ENCODE data around the gene ECPAS.

- TF ChIP-seq MXI1 (conservative IDR thresholded peaks at IDR 0.05; ENCODE audit: poor library complexity, severe bottlenecking): no peak
- TF ChIP-seq CTCF (IDR thresholded peaks at IDR 0.05; ENCODE audit: poor library complexity, severe bottlenecking): no peak
- TF ChIP-seq POLR2AphosphoS5 (IDR thresholded peaks at IDR 0.05): no peak
- no peak for TF ChIP-seq SMC3 (conservative IDR thresholded peaks at IDR 0.05; ENCODE audit: poor library complexity)
- no peak for TF ChIP-seq RAD21 (conservative IDR thresholded peaks at IDR 0.05)
- TF ChIP-seq, protein P1, sequence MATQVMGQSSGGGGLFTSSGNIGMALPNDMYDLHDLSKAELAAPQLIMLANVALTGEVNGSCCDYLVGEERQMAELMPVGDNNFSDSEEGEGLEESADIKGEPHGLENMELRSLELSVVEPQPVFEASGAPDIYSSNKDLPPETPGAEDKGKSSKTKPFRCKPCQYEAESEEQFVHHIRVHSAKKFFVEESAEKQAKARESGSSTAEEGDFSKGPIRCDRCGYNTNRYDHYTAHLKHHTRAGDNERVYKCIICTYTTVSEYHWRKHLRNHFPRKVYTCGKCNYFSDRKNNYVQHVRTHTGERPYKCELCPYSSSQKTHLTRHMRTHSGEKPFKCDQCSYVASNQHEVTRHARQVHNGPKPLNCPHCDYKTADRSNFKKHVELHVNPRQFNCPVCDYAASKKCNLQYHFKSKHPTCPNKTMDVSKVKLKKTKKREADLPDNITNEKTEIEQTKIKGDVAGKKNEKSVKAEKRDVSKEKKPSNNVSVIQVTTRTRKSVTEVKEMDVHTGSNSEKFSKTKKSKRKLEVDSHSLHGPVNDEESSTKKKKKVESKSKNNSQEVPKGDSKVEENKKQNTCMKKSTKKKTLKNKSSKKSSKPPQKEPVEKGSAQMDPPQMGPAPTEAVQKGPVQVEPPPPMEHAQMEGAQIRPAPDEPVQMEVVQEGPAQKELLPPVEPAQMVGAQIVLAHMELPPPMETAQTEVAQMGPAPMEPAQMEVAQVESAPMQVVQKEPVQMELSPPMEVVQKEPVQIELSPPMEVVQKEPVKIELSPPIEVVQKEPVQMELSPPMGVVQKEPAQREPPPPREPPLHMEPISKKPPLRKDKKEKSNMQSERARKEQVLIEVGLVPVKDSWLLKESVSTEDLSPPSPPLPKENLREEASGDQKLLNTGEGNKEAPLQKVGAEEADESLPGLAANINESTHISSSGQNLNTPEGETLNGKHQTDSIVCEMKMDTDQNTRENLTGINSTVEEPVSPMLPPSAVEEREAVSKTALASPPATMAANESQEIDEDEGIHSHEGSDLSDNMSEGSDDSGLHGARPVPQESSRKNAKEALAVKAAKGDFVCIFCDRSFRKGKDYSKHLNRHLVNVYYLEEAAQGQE (IDR thresholded peaks at IDR 0.05; ENCODE audit: borderline replicate concordance): no peak
- no peak for TF ChIP-seq EZH2 (IDR thresholded peaks at IDR 0.05; ENCODE audit: borderline replicate concordance, insufficient read depth, low read length, poor library complexity, severe bottlenecking)
- no peak for TF ChIP-seq EP300 (conservative IDR thresholded peaks at IDR 0.05; ENCODE audit: poor library complexity, severe bottlenecking)
- no peak for TF ChIP-seq TAF1 (IDR thresholded peaks at IDR 0.05; ENCODE audit: low read depth)
Measured at GRCh38 chr9:111356481-111357244, 127.5 kb downstream of the ECPAS start.
